Keratinocyte (primary cell): ENCODE measurements around the gene MTCP1. TPM values are rescaled to one million over a fixed set of nuclear protein-coding genes. Genes with fewer than 3 reads are reported as not detected.

Experiments used
- DNase-seq: peaks from one replicate; pipeline ENCODE4 v3.0.0-alpha.2; 2011; ENCODE audit warnings: low read depth, missing footprints, low spot score
- FAIRE-seq: peaks from 2 replicates; lab custom pipeline; 2011; peaks lifted over from hg19 to GRCh38; lab: Jason Lieb, UNC
- H2AFZ ChIP-seq: 2 replicates; pipeline ENCODE4 v1.6.0; 2012; ENCODE audit warnings: low read length, control low read depth, inconsistent platforms; ENCODE audit not compliant: control insufficient read depth
- H3K27ac ChIP-seq: 2 replicates; pipeline ENCODE4 v1.5.1; 2011; ENCODE audit warnings: low read length; ENCODE audit not compliant: control insufficient read depth, insufficient read depth
- H3K27me3 ChIP-seq: 3 replicates; pipeline ENCODE4 v1.6.0; 2011; ENCODE audit warnings: low read length; ENCODE audit not compliant: control insufficient read depth, insufficient read depth; ENCODE audit errors: extremely low read depth
- H3K36me3 ChIP-seq, 2 experiments: 2 replicates in 1 of 2; 3 replicates in 1 of 2; pipeline ENCODE4 v1.5.1; 2011; ENCODE audit warnings: low read length in 2 of 2, mild to moderate bottlenecking in 1 of 2; ENCODE audit not compliant: control insufficient read depth in 2 of 2, insufficient read depth in 2 of 2; ENCODE audit errors: extremely low read depth in 1 of 2
- H3K4me1 ChIP-seq: 3 replicates; pipeline ENCODE4 v1.5.1; 2011; ENCODE audit warnings: low read length; ENCODE audit not compliant: control insufficient read depth, insufficient read depth; ENCODE audit errors: extremely low read depth
- H3K4me2 ChIP-seq: 3 replicates; pipeline ENCODE4 v1.6.0; 2011; ENCODE audit warnings: low read depth, low read length; ENCODE audit not compliant: control insufficient read depth, insufficient read depth; ENCODE audit errors: extremely low read depth
- H3K4me3 ChIP-seq, 3 experiments: fragments of 200-600 bp in 1 of 3; sonication (generic) in 1 of 3; 2 replicates in 2 of 3; 3 replicates in 1 of 3; pipeline ENCODE4 v1.5.1; 2011 to 2016; ENCODE audit warnings: low read length in 3 of 3, mild to moderate bottlenecking in 3 of 3, control low read depth in 2 of 3, inconsistent platforms in 1 of 3, low read depth in 1 of 3, mixed read lengths in 1 of 3, mixed run types in 1 of 3, moderate library complexity in 1 of 3; ENCODE audit not compliant: control insufficient read depth in 2 of 3, insufficient read depth in 2 of 3; ENCODE audit errors: extremely low read depth in 1 of 3
- H3K79me2 ChIP-seq: 2 replicates; pipeline ENCODE4 v1.6.0; 2012; ENCODE audit warnings: low read length; ENCODE audit not compliant: control insufficient read depth, insufficient read depth
- H3K9ac ChIP-seq: 3 replicates; pipeline ENCODE4 v1.6.0; 2011; ENCODE audit warnings: low read length; ENCODE audit not compliant: control insufficient read depth, insufficient read depth; ENCODE audit errors: extremely low read depth
- H3K9me1 ChIP-seq: 3 replicates; pipeline ENCODE4 v1.6.0; 2011; ENCODE audit warnings: low read length; ENCODE audit not compliant: control insufficient read depth, insufficient read depth; ENCODE audit errors: extremely low read depth
- H3K9me3 ChIP-seq: 2 replicates; pipeline ENCODE4 v1.5.1; 2012; ENCODE audit warnings: low read depth, low read length; ENCODE audit not compliant: control insufficient read depth
- H4K20me1 ChIP-seq: 3 replicates; pipeline ENCODE4 v1.6.0; 2011; ENCODE audit warnings: low read length; ENCODE audit not compliant: control insufficient read depth, insufficient read depth; ENCODE audit errors: extremely low read depth
- EZH2 ChIP-seq: IDR thresholded peaks from one replicate; pipeline ENCODE4 v1.6.1; 2012; ENCODE audit warnings: inconsistent platforms, mild to moderate bottlenecking, low read length, moderate library complexity
- dilution Hi-C: fragments of 300-500 bp; cut with MboI; formaldehyde crosslinking; loops from one replicate; pipeline ENCODE4 v1.7.0; 2020; ENCODE audit warnings: low sequenced_read_pairs; ENCODE audit not compliant: extremely low pct_ligation_motif_present
- polyA plus RNA-seq, 5 experiments: library from polyadenylated mRNA; depleted of rRNA in 3 of 5; stranded (reverse) in 3 of 5; stranded (forward) in 1 of 5; unstranded in 1 of 5; fragments of >200 nt; gene quantifications; 1 replicate in 1 of 5; 2 replicates in 3 of 5; 3 replicates in 1 of 5; pipeline versions ENCODE4 v1.2.1 to v1.2.3, GENCODE V29; 2011 to 2012; ENCODE audit warnings: missing spikeins in 2 of 5, low read depth in 1 of 5, low replicate concordance in 1 of 5
- TF ChIP-seq, protein P1 (sequence below), 3 experiments: IDR thresholded peaks in 1 of 3; conservative IDR thresholded peaks in 1 of 3; optimal IDR thresholded peaks in 1 of 3; 2 replicates in 2 of 3; 3 replicates in 1 of 3; pipeline versions ENCODE3 to v1.5.1; 2011; ENCODE audit warnings: low read length in 3 of 3, mild to moderate bottlenecking in 3 of 3, moderate library complexity in 2 of 3, control low read depth in 1 of 3, inconsistent platforms in 1 of 3; ENCODE audit not compliant: insufficient read depth in 2 of 3; ENCODE audit errors: extremely low read depth in 1 of 3

The MTCP1 gene
- polyA plus RNA-seq, 1 donor (not counting 4 experiments of a cell fraction or from before 2014, with no cell fraction given): 20.2 TPM

- Histone ChIP-seq H3K4me3 (no peak overlapping the region), H3K36me3 (no peaks in the 10 kb centered on the region), H3K27me3 (no peaks in the 10 kb centered on the region), H3K27ac (no peak overlapping the region), H4K20me1 (no peaks in the 10 kb centered on the region), H3K79me2 (no peaks in the 10 kb centered on the region), H3K4me1 (peaks cover 4% of the 10 kb centered on the region), H3K4me2 (no peak overlapping the region), H3K9ac (no peak overlapping the region), H3K9me3 (no peaks in the 10 kb centered on the region), H2AFZ (no peak overlapping the region), H3K9me1 (no peaks in the 10 kb centered on the region)
- no peak for FAIRE-seq
- no peak for DNase-seq
- dilution Hi-C loops: no loop called here
- TF ChIP-seq, protein P1, sequence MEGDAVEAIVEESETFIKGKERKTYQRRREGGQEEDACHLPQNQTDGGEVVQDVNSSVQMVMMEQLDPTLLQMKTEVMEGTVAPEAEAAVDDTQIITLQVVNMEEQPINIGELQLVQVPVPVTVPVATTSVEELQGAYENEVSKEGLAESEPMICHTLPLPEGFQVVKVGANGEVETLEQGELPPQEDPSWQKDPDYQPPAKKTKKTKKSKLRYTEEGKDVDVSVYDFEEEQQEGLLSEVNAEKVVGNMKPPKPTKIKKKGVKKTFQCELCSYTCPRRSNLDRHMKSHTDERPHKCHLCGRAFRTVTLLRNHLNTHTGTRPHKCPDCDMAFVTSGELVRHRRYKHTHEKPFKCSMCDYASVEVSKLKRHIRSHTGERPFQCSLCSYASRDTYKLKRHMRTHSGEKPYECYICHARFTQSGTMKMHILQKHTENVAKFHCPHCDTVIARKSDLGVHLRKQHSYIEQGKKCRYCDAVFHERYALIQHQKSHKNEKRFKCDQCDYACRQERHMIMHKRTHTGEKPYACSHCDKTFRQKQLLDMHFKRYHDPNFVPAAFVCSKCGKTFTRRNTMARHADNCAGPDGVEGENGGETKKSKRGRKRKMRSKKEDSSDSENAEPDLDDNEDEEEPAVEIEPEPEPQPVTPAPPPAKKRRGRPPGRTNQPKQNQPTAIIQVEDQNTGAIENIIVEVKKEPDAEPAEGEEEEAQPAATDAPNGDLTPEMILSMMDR (optimal IDR thresholded peaks at IDR 0.05 in 1 of 3, IDR thresholded peaks at IDR 0.05 in 1 of 3, conservative IDR thresholded peaks at IDR 0.05 in 1 of 3; ENCODE audit: extremely low read depth in 1 of 3, insufficient read depth in 2 of 3, low read length in 3 of 3): no peak
- TF ChIP-seq EZH2: no peak
Observed at GRCh38 chrX:155055494-155055893, 15.4 kb downstream of the MTCP1 start.

GRCh38 chrX:155054255-155054654 lies 16.7 kb downstream of the MTCP1 start:
- dilution Hi-C loops: no loop called here
- no peaks in the 10 kb centered on the region for H3K79me2 ChIP-seq
- FAIRE-seq: no peak

More at GRCh38 chrX:155054255-155054654, 16.7 kb downstream of the MTCP1 start:
- H3K27me3 ChIP-seq: no peaks in the 10 kb centered on the region
- no peak overlapping the region for H2AFZ ChIP-seq
- no peak overlapping the region for H3K4me3 ChIP-seq
- DNase-seq: no peak
- H3K4me2 ChIP-seq: no peak overlapping the region
- H3K4me1 ChIP-seq: peaks cover 4% of the 10 kb centered on the region
- no peaks in the 10 kb centered on the region for H4K20me1 ChIP-seq
- H3K36me3 ChIP-seq: no peaks in the 10 kb centered on the region
- no peaks in the 10 kb centered on the region for H3K9me1 ChIP-seq
- no peaks in the 10 kb centered on the region for H3K9me3 ChIP-seq
- H3K9ac ChIP-seq: no peak overlapping the region
- no peak for TF ChIP-seq EZH2
- TF ChIP-seq, protein P1 (optimal IDR thresholded peaks at IDR 0.05 in 1 of 3, IDR thresholded peaks at IDR 0.05 in 1 of 3, conservative IDR thresholded peaks at IDR 0.05 in 1 of 3; ENCODE audit: extremely low read depth in 1 of 3, insufficient read depth in 2 of 3, low read length in 3 of 3): no peak
- H3K27ac ChIP-seq: no peak overlapping the region
